ENCODE measurements around the gene TMCC3.
"Not testable (repeated sequence)": the region's sequence is repeated elsewhere in the genome, so short reads cannot be mapped to it uniquely, and the experiment has no call there.

The TMCC3 gene

GRCh38 chr12:94560431-94561221 lies 89.7 kb downstream of the TMCC3 start:
- peak; percentile 42 for DNase-seq

DNA sequence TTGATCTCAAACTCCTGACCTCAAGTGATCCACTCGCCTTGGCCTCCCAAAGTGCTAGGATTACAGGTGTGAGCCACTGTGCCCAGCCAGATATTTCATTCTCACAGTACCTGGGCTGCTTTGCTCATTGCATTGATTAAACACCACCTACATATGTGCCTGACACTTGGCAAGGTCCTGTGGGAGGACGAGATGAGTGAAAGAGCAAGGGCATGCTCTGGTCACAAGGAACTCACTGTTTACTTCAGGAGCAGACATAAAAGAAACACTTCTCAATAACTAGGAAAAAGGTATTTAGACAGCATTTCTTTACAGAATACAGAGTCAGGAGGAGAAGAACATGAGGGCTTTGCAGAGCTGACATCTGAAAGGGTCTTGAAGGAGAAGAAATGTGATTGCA lies 91.7 kb downstream of the TMCC3 start:
- no peak for DNase-seq

- DNase-seq = no peak
These were observed 92.5 kb downstream of the TMCC3 start for GRCh38 chr12:94557746-94558295.

DNA sequence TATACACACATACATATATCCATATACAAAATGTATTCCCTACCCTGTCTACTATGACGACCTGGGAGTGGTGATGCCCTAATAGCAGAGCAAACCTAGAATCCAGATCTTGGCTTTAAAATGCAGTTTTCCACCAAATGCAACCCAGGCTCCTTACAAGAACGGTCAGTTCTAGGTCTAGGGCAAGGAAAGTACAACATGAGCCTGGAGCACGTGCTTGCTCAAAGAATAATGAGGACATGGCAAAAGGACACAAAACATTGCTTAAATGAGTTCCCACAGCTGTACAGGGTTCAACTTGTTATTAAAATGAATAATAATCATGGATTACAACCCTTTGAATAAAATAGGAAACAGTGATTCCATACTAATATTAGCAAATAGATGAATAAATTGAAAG lies 94.7 kb downstream of the TMCC3 start:
- DNase-seq = no peak

DNA sequence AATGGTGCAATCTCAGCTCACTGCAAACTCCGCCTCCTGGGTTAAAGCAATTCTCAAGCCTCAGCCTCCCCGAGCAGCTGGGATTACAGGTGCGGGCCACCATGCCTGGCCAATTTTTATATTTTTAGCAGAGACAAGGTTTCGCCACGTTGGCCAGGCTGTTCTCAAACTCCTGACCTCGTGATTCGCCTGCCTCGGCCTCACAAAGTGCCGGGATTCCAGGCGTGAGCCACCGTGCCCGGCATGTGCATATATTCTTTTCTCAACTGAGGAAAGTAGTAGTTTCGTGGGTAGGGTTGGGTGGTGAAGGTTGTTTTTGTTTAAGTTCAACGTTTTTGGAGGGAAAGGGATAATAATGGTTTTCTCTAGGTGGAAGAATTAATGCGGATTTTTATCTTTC lies 96.5 kb downstream of the TMCC3 start:
- DNase-seq = no peak

DNA sequence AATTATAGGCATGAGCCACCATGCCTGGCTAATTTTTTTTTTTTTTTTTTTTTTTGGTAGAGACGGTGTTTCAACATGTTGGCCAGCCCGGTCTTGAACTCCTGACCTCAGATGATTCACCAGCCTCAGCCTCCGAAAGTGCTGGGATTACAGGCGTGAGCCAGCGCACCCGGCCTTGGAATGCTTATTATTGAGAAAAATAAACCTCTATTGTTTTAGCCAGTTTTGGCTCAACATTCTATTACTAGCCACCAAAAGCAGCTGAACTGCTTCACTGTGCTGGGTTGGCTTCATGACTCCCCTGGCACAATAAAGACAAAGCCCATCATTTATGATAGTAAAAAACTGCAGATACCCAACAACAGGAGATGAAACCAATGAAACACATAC lies 97.2 kb downstream of the TMCC3 start:
- no peak for DNase-seq

DNA sequence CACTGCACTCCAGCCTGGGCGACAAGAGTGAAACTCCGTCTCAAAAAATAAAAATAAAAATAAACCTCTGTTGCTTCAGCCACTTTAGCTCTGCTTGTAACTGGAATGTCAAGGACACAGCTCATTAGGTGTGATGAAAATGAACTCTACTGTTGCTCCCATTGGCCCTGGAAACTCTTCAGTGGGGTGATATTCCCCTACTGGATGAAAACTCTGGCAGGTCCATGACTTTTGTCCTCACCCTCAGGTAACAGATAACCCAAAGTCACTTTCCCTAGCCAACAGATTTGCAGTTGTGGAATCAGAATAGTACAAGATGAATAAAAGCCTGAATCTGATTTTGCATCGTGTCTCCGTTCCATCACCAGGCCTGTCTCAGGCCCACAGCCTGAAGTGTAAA lies 98.5 kb downstream of the TMCC3 start:
- DNase-seq = no peak

GRCh38 chr12:94550964-94551363 lies 99.4 kb downstream of the TMCC3 start:
- no peak for DNase-seq

GRCh38 chr12:94548833-94549232 lies 101.5 kb downstream of the TMCC3 start:
- not testable (repeated sequence) for DNase-seq

DNA sequence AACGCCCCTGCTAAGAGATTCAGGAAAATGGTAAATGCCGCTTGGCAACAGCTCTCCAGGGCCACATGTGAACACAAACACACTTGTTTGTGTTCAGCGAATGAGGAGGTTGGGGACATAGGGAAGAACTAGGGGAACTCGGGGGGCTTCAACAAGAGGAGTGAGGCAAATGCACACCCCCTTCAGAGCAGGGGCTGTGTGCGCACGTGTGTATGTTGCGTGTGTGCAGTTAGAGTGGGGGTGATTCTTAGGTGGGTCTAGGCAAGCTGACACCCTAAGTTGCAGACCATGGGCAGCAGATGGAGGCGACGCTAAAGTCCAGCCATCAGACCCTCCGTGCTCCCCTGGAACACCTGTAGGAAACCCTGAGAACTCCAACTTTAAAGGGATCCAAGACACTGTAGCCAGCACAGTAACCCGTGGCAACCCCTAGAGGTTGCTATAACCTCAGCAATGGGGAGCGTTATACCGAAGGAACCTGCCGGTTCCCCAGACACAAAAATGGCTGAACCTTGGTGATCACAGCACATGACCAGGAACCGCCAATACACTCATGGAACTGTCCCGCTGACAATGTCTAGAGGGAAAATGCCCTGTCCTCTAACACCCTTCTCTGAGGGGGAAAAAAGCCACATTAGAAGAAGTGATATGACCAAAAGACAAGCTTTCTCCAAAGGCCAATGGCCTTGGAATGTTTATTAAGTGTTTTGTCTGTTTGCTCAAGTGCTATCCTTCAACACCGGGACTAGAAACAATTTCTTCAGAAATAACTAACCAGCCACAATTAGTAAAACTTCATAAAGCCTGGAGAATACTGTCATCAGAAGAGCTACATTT lies 104.2 kb downstream of the TMCC3 start:
- peak; percentile 43 for DNase-seq

- DNase-seq = no peak
These were observed 106.0 kb downstream of the TMCC3 start for GRCh38 chr12:94544355-94544754.

- DNase-seq = no peak
These were observed 112.0 kb downstream of the TMCC3 start for GRCh38 chr12:94538318-94538717.

DNA sequence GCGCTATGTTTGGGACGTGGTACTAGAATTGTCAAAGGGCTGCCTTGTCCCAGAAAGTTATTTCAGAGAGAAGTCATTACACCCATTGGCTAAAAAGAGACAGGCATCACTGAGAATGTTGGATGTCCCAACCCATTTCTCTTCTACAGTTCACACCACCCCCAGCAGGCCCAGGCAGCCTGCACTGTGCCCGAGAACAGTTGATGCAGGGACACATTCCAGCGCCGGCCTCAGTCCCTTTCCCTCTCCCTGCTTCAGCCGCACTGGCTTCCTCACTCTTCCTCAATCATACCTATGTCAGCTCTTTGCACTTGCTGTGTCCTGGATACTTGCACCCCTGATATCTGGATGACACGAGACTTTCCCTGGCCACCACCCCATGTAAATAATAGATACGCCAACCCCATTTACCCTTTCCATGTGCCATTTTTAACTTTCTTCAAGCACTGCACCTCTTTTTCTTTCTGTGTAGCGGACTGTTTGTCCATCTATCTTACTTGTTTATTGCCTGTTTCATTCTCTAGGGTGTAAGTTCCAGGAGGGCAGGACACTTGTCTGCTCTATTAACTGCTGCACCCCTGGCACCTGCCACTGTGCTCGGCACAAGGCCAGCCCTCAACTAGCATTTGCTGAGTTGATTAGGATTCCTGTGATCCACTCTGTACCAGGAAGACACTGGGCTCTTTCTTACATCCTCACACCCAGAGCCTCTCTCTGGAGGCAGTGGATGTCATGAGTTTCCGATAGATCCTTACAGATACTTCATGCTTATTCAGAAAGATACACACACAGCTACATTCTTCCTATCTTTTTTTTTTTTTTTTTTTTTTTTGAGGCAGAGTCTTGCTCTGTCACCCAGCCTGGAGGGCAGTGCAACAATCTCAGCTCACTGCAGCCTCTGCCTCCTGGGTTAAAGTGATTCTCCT lies 114.1 kb downstream of the TMCC3 start:
- DNase-seq = no peak

GRCh38 chr12:94535510-94535921 lies 114.8 kb downstream of the TMCC3 start:
- DNase-seq = no peak

- no peak for DNase-seq
These were observed 115.4 kb downstream of the TMCC3 start for GRCh38 chr12:94534774-94535509.

GRCh38 chr12:94534278-94534677 lies 116.1 kb downstream of the TMCC3 start:
- no peak for DNase-seq

GRCh38 chr12:94532490-94533422 lies 117.6 kb downstream of the TMCC3 start:
- DNase-seq = peak; percentile 80

DNA sequence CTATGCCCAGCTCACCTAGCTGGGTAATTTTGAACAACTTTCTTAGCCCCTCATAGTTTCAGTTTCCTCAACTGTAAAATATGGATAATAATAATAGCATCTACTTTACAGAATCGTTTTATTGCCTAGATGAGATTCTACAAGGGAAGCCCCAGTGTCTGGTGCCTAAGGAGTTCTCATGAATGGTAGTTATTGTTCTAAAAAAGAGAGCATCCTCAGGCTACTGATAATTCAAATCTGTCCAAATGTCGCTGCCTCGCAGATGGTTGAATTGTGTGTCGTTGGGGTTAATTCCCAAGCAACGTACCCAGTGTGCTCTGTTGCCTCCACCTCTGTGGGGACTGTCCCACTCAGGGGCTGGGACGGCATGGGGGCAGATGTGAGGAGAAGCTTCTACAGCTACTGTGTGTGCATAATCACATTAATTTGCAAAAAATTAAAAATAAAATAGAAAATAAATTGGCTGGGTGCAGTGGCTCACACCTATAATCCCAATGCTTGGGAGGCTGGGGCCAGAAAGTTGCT lies 119.1 kb downstream of the TMCC3 start:
- DNase-seq = no peak

- no peak for DNase-seq
These were observed 124.4 kb downstream of the TMCC3 start for GRCh38 chr12:94525951-94526350.
